ENCODE measurements around the gene NRBF2.
"Not testable (repeated sequence)": the region's sequence is repeated elsewhere in the genome, so short reads cannot be mapped to it uniquely, and the experiment has no call there.

The NRBF2 gene

DNA sequence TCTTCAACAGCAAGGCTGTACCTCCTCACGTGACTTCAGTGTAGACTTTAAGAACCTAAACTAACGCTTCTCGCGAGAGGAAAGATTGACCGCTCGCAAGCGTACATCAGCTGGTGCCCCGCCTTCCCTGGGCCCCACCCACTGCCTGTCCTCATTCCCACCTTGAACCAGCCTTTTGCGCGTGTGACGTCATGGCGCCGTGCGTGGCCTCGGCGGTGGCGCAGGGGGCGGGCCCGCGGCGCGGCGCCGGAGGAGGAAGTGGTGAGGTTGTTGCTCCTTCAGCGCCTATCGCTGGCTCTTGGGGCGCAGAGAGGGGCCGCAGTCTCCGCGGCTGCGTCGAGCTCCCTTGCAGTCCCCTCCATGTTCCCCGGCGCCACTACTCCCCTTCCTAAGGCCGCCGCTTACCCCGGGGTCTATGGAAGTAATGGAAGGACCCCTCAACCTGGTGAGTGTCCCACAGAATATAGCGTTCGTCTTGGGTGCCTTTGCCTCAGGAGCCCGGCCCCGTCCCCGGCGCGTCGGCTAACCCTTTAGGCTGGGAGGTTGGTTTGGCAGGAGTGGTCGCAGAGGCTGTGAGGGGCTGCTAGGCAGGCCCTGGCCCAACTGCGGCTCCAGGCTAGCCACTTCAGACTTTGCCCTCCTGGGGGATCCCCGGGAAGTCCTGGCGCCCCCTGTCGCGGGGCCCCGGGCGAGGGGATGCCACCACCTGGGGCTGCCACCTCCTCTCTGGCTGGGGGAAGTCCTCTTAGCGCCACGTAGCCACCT, at the start of gene NRBF2:
NRBF2 (plus strand) TSS at position 273 of the 765 bp plus-strand sequence; CDS start at position 416, 143 bp downstream.
- TF ChIP-seq, protein P1, sequence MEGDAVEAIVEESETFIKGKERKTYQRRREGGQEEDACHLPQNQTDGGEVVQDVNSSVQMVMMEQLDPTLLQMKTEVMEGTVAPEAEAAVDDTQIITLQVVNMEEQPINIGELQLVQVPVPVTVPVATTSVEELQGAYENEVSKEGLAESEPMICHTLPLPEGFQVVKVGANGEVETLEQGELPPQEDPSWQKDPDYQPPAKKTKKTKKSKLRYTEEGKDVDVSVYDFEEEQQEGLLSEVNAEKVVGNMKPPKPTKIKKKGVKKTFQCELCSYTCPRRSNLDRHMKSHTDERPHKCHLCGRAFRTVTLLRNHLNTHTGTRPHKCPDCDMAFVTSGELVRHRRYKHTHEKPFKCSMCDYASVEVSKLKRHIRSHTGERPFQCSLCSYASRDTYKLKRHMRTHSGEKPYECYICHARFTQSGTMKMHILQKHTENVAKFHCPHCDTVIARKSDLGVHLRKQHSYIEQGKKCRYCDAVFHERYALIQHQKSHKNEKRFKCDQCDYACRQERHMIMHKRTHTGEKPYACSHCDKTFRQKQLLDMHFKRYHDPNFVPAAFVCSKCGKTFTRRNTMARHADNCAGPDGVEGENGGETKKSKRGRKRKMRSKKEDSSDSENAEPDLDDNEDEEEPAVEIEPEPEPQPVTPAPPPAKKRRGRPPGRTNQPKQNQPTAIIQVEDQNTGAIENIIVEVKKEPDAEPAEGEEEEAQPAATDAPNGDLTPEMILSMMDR (conservative IDR thresholded peaks at IDR 0.05): no peak
- H3K27ac ChIP-seq: peak within 1 kb of the TSS; percentile 80

DNA sequence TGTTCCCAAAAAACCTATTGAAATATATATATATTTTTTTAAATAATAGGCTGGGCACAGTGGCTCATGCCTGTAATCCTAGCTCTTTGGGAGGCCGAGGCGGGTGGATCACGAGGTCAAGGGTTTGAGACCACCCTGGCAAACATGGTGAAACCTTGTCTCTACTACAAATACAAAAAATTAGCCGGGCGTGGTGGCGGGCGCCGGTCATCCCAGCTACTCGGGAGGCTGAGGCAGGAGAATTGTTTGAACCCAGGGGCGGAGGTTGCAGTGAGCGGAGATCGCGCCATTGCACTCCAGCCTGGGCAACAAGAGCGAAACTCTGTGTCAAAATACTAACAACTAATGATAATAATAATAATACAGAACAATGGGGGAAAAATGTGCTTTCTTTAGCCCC, 49.7 kb upstream of the NRBF2 start:
- not testable (repeated sequence) for H3K27ac ChIP-seq

DNA sequence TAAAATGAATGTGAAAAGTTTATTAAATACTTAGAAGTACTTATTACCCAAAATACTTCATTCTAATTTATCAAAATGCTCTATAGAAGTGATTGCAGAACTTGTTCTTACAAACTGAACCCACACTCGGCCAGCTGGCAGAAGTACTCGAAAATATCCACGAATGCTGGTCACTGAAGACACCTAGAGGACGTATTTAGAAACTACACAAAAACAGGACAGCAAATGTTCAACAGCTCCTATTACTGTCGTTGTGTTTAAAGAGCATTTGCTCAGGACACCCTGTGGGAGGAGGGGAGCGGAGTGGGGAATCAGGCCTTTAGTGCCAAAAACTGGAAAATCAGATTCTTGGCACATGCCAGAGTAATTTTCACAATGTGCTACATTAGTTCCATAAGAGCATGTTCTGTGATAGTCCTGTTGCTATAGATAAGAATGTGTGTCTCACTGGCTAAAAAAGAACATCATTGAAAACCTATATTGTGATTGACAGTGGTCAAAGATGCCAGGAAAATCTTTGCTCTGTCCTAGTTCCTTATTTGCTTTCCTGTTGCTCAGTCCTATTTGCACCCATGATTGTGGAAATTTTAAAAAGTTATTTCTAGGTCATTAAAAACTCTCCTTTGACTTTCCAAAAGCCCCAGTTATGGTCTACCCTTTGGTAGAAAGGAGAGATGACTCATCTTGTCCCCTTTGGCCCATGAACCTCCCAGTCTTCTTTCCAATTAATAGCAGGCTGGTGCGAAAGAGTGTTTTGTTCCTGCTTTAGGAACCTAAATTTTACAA, 49.0 kb upstream of the NRBF2 start:
- TF ChIP-seq, protein P1 (conservative IDR thresholded peaks at IDR 0.05): peak; percentile 80
- H3K27ac ChIP-seq: no peak overlapping the region

DNA sequence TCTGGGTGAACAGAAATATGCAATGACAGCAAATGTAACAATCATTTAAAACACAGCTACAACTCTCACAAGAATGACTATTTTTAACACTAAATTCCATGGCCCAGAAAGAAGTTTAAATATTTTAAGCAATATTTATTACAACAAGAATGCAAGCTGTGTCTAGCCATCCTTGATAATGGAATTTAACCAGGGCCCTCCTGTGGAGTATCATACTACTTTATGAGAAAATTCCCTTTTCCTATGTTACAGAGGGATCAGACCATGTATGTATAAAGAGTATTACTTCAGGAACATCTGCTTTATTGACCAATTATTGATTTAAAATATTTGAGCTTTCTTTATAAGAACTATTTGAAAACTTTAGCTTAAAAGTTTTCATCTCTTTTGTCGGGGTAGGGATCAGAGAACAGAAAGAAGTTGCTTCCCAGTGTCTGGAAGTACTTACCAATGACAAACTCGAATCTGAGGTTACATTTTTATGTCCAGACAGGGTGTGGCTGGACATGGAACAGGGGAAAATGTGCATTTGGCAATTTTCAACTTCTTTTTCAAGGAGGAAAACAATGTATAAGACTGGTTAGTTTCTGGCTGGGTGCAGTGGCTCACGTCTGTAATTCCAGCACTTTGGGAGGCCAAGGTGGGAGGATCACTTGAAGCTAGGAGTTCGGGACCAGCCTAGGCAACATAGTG, 48.3 kb upstream of the NRBF2 start:
- TF ChIP-seq, protein P1 (conservative IDR thresholded peaks at IDR 0.05): no peak
- no peak overlapping the region for H3K27ac ChIP-seq

DNA sequence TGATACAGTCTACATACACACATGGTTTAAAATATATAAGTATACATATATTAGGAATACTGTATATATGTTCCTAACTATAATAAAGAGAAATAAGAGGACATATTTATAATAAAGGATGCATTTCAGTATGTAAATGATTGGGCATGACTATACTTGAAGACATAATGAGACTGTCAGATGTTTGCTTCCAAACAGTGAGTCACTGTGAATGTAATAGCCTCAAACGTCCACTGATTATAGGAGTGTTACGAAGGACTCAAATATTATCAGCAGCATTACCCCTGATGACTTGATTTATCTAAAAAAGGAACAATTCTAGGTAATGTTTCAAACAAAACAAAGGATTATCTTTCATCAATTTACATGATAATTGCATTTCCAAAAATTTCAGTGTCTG, 39.9 kb upstream of the NRBF2 start:
- TF ChIP-seq, protein P1 (conservative IDR thresholded peaks at IDR 0.05): no peak
- no peak overlapping the region for H3K27ac ChIP-seq

DNA sequence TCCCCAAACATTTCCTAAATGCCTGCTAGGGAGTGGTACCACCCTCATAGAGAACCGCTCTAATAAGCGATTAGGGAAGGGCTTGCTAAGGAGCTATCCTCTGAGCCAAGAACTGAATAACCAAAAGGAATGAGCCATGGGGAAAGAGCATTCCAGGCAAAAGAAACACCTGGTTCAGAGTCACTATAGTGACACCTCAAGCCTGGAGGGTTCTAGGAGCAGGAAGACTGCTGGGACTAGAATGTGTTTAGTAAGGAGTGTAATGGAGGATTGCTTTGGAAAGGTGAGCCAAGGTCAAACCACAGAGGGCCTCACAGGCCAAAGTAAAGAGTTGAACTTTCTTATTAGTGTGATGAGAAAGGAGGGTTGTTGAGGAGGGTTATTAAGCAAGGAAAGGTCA, 38.7 kb upstream of the NRBF2 start:
- TF ChIP-seq, protein P1 (conservative IDR thresholded peaks at IDR 0.05): no peak
- H3K27ac ChIP-seq: no peak overlapping the region

DNA sequence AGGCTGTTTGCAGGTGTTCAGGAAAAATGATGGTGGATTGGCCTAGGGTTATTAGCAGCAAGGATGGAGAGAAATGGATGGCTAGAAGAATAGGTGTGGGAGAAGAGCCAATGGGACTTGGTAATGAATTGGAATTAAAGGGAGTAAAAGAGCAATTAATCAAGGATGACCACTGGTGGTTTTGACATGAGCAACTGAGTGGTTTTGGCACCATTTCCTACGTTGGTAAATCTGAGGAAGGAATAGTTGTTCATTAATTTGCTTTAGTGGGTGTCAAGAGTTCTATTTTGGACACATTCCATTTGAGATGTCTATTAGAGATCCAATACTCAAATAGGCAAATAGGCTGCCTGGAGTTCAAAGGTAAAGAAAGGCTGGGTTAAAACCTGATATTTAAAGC, 38.2 kb upstream of the NRBF2 start:
- H3K27ac ChIP-seq: no peak overlapping the region
- TF ChIP-seq, protein P1 (conservative IDR thresholded peaks at IDR 0.05): no peak
